ENCODE results near the gene A2M.

Gene A2M

DNA sequence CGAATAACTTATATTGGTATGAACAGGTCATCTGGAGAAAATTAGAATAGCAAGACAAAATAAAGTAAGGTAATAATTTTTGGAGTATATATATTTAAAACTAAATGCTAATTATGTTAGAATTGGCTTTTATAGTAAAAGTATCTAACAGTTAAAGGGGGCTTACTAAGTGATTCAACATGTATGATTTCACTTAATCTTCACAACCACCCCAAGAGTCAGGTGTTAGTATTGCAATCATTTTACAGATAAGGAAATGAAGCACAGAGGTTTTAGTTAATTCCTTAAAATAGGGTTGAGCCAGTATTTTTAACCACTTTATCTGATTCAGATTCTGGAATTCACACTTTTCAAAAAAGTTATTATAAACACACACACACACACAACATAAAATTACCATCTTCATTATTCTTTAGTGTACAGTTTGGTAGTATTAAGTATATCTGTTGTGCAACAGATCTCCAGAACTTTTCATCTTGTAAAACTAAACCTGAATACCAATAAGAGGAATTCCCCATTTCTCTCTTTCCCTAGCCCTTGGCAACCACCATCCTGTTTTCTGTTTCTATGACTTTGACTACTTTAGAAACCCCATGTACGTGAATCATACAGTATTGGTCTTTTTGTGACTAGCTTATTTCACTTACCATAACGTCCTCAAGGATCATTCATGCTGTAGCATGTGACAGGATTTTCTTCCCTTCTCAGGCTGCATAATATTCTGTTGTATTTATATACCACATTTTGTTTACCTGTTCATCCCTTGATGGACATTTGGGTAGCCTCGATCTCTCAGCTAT lies 12.5 kb downstream of the A2M start:
- Histone ChIP-seq H3K9ac (ENCODE audit: low read length) (no peak overlapping the region), H3K4me3 (ENCODE audit: low read length) (no peak overlapping the region), H3K4me1 (ENCODE audit: control insufficient read depth, insufficient read depth, low read length) (no peaks in the 10 kb centered on the region), H3K36me3 (ENCODE audit: control insufficient read depth, insufficient read depth, low read length) (peaks cover 13% of the 10 kb centered on the region), H3K27ac (ENCODE audit: low read depth, low read length) (no peak overlapping the region), H3K27me3 (ENCODE audit: control insufficient read depth, insufficient read depth, low read length) (no peaks in the 10 kb centered on the region)

GRCh38 chr12:9101018-9101687 lies 14.6 kb downstream of the A2M start:
- Histone ChIP-seq H3K27ac (ENCODE audit: low read depth, low read length) (no peak overlapping the region), H3K36me3 (ENCODE audit: control insufficient read depth, insufficient read depth, low read length) (peaks cover 16% of the 10 kb centered on the region), H3K27me3 (ENCODE audit: control insufficient read depth, insufficient read depth, low read length) (no peaks in the 10 kb centered on the region), H3K9ac (ENCODE audit: low read length) (no peak overlapping the region), H3K4me1 (ENCODE audit: control insufficient read depth, insufficient read depth, low read length) (no peaks in the 10 kb centered on the region), H3K4me3 (ENCODE audit: low read length) (no peak overlapping the region)

DNA sequence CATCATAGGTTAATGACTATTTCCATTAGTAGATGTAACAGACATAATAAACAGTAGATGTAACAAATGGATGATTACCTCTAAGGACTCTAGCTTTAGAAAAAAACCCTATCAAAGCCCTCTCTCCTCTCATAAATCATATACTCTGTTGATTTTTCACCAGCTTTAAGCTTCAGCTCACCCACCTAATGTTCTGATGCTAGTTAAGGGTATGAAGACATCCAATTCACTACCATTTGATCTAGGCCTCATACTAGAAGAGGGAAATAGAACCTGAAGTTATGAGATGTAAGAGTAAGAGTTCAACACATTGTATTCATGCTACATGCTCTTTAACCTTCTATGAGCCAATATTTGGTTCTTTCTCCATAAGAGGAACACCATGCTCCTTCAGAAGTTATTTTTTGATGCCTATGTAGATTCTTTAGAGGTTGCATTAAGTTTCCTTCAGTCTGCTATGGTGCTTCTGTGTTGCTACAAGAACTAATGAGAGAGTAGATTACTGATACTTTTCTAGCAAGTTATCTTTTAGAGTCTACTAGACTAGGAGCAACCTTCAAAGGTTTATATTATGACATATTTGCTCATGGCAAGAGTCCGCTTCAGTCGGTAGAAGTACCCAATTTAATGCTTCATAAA lies 16.0 kb downstream of the A2M start:
- no peak overlapping the region for H3K27ac ChIP-seq (ENCODE audit: low read depth, low read length)
- no peaks in the 10 kb centered on the region for H3K27me3 ChIP-seq (ENCODE audit: control insufficient read depth, insufficient read depth, low read length)
- H3K9ac ChIP-seq (ENCODE audit: low read length) = no peak overlapping the region
- H3K36me3 ChIP-seq (ENCODE audit: control insufficient read depth, insufficient read depth, low read length) = peaks cover 10% of the 10 kb centered on the region
- no peak overlapping the region for H3K4me3 ChIP-seq (ENCODE audit: low read length)
- H3K4me1 ChIP-seq (ENCODE audit: control insufficient read depth, insufficient read depth, low read length) = no peaks in the 10 kb centered on the region

- no peaks in the 10 kb centered on the region for H3K27me3 ChIP-seq (ENCODE audit: control insufficient read depth, insufficient read depth, low read length)
- H3K9ac ChIP-seq (ENCODE audit: low read length) = no peak overlapping the region
- no peaks in the 10 kb centered on the region for H3K4me1 ChIP-seq (ENCODE audit: control insufficient read depth, insufficient read depth, low read length)
- no peak overlapping the region for H3K27ac ChIP-seq (ENCODE audit: low read depth, low read length)
- no peak overlapping the region for H3K4me3 ChIP-seq (ENCODE audit: low read length)
- peaks cover 6% of the 10 kb centered on the region for H3K36me3 ChIP-seq (ENCODE audit: control insufficient read depth, insufficient read depth, low read length)
Observed at GRCh38 chr12:9098463-9099026, 17.2 kb downstream of the A2M start.

GRCh38 chr12:9098115-9098452 lies 17.6 kb downstream of the A2M start:
- Histone ChIP-seq H3K9ac (ENCODE audit: low read length) (no peak overlapping the region), H3K4me3 (ENCODE audit: low read length) (no peak overlapping the region), H3K27ac (ENCODE audit: low read depth, low read length) (no peak overlapping the region), H3K4me1 (ENCODE audit: control insufficient read depth, insufficient read depth, low read length) (no peaks in the 10 kb centered on the region), H3K27me3 (ENCODE audit: control insufficient read depth, insufficient read depth, low read length) (no peaks in the 10 kb centered on the region), H3K36me3 (ENCODE audit: control insufficient read depth, insufficient read depth, low read length) (peaks cover 6% of the 10 kb centered on the region)

GRCh38 chr12:9096563-9097176 lies 19.0 kb downstream of the A2M start:
- Histone ChIP-seq H3K4me3 (ENCODE audit: low read length) (no peak overlapping the region), H3K36me3 (ENCODE audit: control insufficient read depth, insufficient read depth, low read length) (peaks cover 10% of the 10 kb centered on the region), H3K27me3 (ENCODE audit: control insufficient read depth, insufficient read depth, low read length) (no peaks in the 10 kb centered on the region), H3K9ac (ENCODE audit: low read length) (no peak overlapping the region), H3K4me1 (ENCODE audit: control insufficient read depth, insufficient read depth, low read length) (no peaks in the 10 kb centered on the region), H3K27ac (ENCODE audit: low read depth, low read length) (no peak overlapping the region)

GRCh38 chr12:9095322-9095721 lies 20.4 kb downstream of the A2M start:
- Histone ChIP-seq H3K27ac (ENCODE audit: low read depth, low read length) (no peak overlapping the region), H3K36me3 (ENCODE audit: control insufficient read depth, insufficient read depth, low read length) (peaks cover 11% of the 10 kb centered on the region), H3K4me1 (ENCODE audit: control insufficient read depth, insufficient read depth, low read length) (no peaks in the 10 kb centered on the region), H3K4me3 (ENCODE audit: low read length) (no peak overlapping the region), H3K9ac (ENCODE audit: low read length) (no peak overlapping the region), H3K27me3 (ENCODE audit: control insufficient read depth, insufficient read depth, low read length) (no peaks in the 10 kb centered on the region)

DNA sequence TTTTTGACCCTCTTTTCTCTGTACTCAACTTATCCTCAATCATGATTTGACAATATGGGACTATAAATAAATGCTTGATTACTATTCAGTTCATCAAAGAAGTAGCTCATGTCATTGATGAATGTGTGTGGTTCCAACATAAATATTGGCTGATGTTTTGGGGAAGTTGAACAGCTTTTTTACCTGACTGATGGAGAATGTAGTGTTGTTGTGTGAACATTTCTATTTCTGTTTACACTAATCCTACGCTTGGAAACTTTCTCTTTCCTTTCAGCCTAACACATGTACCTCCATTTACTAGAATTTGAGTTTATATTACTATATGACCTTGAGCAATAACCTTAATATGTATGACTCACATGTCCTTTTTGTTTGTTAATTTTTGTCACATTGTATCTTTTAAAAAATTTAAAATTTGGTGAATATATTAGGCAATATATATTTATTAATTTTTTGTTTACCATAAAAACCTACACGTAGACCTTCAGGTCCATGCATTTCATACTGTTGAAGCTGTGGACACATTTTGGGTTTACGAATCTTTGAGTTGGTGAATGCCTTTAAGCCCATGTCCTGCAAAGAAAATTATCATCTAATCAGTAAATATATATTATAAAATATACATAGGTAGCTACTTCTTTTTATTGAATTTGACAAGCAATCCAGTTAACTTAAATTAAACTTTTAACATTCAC lies 21.1 kb downstream of the A2M start:
- Histone ChIP-seq H3K4me3 (ENCODE audit: low read length) (no peak overlapping the region), H3K4me1 (ENCODE audit: control insufficient read depth, insufficient read depth, low read length) (no peaks in the 10 kb centered on the region), H3K27me3 (ENCODE audit: control insufficient read depth, insufficient read depth, low read length) (no peaks in the 10 kb centered on the region), H3K27ac (ENCODE audit: low read depth, low read length) (no peak overlapping the region), H3K9ac (ENCODE audit: low read length) (no peak overlapping the region), H3K36me3 (ENCODE audit: control insufficient read depth, insufficient read depth, low read length) (peaks cover 12% of the 10 kb centered on the region)

DNA sequence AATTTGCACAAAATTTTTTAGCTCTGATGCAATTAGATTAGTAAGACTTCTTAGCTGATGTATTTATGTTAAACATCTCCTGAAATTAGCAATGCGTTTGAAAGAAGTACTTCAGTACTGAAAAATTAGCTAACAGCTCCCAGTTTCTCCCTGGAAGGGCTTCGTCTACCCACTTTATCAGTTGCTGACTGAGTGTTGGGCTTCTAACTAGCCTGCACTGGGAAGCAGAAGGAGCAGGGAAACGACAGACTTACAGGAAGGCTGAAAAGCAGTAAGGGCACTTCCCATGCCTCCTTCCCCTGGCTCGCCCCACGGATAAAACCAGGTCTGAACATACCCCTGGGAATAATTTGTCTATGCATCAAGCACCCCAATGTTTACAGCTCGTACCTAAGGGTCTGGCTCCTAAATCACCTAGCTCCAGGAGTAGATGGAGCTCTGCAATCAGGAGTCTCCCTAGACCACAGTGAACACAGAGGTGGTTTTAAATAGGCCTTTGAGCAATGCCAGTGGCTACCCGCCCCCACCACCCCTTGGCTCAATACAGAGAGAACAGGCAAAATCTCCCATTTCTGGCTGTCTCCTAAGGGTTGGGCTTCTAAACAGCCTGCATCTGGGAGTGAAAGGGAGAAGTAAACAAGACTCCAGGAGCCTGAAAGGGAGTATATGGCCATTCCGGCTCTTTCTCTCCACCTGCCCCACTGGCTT lies 23.7 kb downstream of the A2M start:
- Histone ChIP-seq H3K4me1 (ENCODE audit: control insufficient read depth, insufficient read depth, low read length) (no peaks in the 10 kb centered on the region), H3K9ac (ENCODE audit: low read length) (no peak overlapping the region), H3K4me3 (ENCODE audit: low read length) (no peak overlapping the region), H3K27ac (ENCODE audit: low read depth, low read length) (no peak overlapping the region), H3K36me3 (ENCODE audit: control insufficient read depth, insufficient read depth, low read length) (peaks cover 6% of the 10 kb centered on the region), H3K27me3 (ENCODE audit: control insufficient read depth, insufficient read depth, low read length) (no peaks in the 10 kb centered on the region)

- Histone ChIP-seq H3K27me3 (ENCODE audit: control insufficient read depth, insufficient read depth, low read length) (no peaks in the 10 kb centered on the region), H3K9ac (ENCODE audit: low read length) (no peak overlapping the region), H3K4me3 (ENCODE audit: low read length) (no peak overlapping the region), H3K27ac (ENCODE audit: low read depth, low read length) (no peak overlapping the region), H3K4me1 (ENCODE audit: control insufficient read depth, insufficient read depth, low read length) (no peaks in the 10 kb centered on the region), H3K36me3 (ENCODE audit: control insufficient read depth, insufficient read depth, low read length) (peaks cover 6% of the 10 kb centered on the region)
Observed at GRCh38 chr12:9090220-9090619, 25.5 kb downstream of the A2M start.

- no peak overlapping the region for H3K4me3 ChIP-seq (ENCODE audit: low read length)
- peaks cover 3% of the 10 kb centered on the region for H3K36me3 ChIP-seq (ENCODE audit: control insufficient read depth, insufficient read depth, low read length)
- H3K27ac ChIP-seq (ENCODE audit: low read depth, low read length) = no peak overlapping the region
- no peaks in the 10 kb centered on the region for H3K27me3 ChIP-seq (ENCODE audit: control insufficient read depth, insufficient read depth, low read length)
- no peaks in the 10 kb centered on the region for H3K4me1 ChIP-seq (ENCODE audit: control insufficient read depth, insufficient read depth, low read length)
- H3K9ac ChIP-seq (ENCODE audit: low read length) = no peak overlapping the region
Observed at GRCh38 chr12:9087087-9087835, 28.5 kb downstream of the A2M start.
